Suprapubic skin (tissue), 4 donors: ENCODE data around the gene GCSAM. TPM values are rescaled to one million over a fixed set of nuclear protein-coding genes. Genes with fewer than 3 reads are reported as not detected.

Experiments used
- DNase-seq, 2 donors: peaks; one replicate each; pipeline ENCODE4 v3.0.0-alpha.2; 2019; ENCODE audit warnings: low spot score in 2 of 2
- H3K27ac ChIP-seq: fragments of 200-600 bp; sonication (generic); one replicate; pipeline ENCODE4 v1.5.1; 2019
- H3K27me3 ChIP-seq: fragments of 200-600 bp; sonication (generic); one replicate; pipeline ENCODE4 v1.5.1; 2019
- H3K36me3 ChIP-seq: fragments of 200-600 bp; sonication (generic); one replicate; pipeline ENCODE4 v1.5.1; 2019
- H3K4me1 ChIP-seq: fragments of 200-600 bp; sonication (generic); one replicate; pipeline ENCODE4 v1.5.1; 2019
- H3K4me3 ChIP-seq: fragments of 200-600 bp; sonication (generic); one replicate; pipeline ENCODE4 v1.5.1; 2019; ENCODE audit warnings: mild to moderate bottlenecking
- H3K9me3 ChIP-seq: fragments of 200-600 bp; sonication (generic); one replicate; pipeline ENCODE4 v1.5.1; 2019
- EP300 ChIP-seq: sonication (generic); formaldehyde crosslinking; IDR thresholded peaks from one replicate; pipeline ENCODE4 v1.6.1; 2017; ENCODE audit warnings: antibody characterized with exemption
- POLR2A ChIP-seq, 2 donors: fragments of 450-650 bp; IDR thresholded peaks; one replicate each; pipeline ENCODE4 v1.6.1; 2017; ENCODE audit warnings: antibody characterized with exemption in 2 of 2, mild to moderate bottlenecking in 2 of 2, moderate library complexity in 2 of 2
- POLR2AphosphoS5 ChIP-seq, 3 donors: sonication (generic); formaldehyde crosslinking; IDR thresholded peaks; one replicate each; pipeline ENCODE4 v1.6.1; 2017; ENCODE audit warnings: antibody characterized with exemption in 3 of 3
- whole genome bisulfite sequencing: methylation state at CpG from one replicate; pipeline ENCODE4 v1.1.5; 2018; 5-methylcytosine and 5-hydroxymethylcytosine counted together
- total RNA-seq, 4 donors: library from RNA; depleted of rRNA; stranded (reverse); fragments of >200 nt; gene quantifications; one replicate each; pipeline ENCODE4 v1.1.0, GENCODE V29; 2016
- TF ChIP-seq, protein P1 (sequence below), 2 donors: fragments of 200-600 bp in 1 of 2; fragments of 450-650 bp in 1 of 2; sonication (generic) in 1 of 2; IDR thresholded peaks; one replicate each; pipeline ENCODE4 v1.5.1; 2016 to 2019; ENCODE audit warnings: antibody characterized with exemption in 2 of 2, mild to moderate bottlenecking in 1 of 2, moderate library complexity in 1 of 2

GCSAM gene
- total RNA-seq, 4 donors from 2014 or later = 0.62 to 1.4 (median 1.3) TPM

GRCh38 chr3:112140584-112140983, 7.5 kb upstream of the GCSAM start:
- Histone ChIP-seq H3K27ac (no peak overlapping the region), H3K27me3 (no peaks in the 10 kb centered on the region), H3K36me3 (no peaks in the 10 kb centered on the region), H3K4me1 (no peaks in the 10 kb centered on the region), H3K4me3 (no peak overlapping the region), H3K9me3 (no peaks in the 10 kb centered on the region)
- DNase-seq = no peak
- no peak for TF ChIP-seq EP300
- no peak for TF ChIP-seq POLR2AphosphoS5 (IDR thresholded peaks at IDR 0.05)
- TF ChIP-seq, protein P1, sequence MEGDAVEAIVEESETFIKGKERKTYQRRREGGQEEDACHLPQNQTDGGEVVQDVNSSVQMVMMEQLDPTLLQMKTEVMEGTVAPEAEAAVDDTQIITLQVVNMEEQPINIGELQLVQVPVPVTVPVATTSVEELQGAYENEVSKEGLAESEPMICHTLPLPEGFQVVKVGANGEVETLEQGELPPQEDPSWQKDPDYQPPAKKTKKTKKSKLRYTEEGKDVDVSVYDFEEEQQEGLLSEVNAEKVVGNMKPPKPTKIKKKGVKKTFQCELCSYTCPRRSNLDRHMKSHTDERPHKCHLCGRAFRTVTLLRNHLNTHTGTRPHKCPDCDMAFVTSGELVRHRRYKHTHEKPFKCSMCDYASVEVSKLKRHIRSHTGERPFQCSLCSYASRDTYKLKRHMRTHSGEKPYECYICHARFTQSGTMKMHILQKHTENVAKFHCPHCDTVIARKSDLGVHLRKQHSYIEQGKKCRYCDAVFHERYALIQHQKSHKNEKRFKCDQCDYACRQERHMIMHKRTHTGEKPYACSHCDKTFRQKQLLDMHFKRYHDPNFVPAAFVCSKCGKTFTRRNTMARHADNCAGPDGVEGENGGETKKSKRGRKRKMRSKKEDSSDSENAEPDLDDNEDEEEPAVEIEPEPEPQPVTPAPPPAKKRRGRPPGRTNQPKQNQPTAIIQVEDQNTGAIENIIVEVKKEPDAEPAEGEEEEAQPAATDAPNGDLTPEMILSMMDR (IDR thresholded peaks at IDR 0.05) = no peak
- no peak for TF ChIP-seq POLR2A (IDR thresholded peaks at IDR 0.05)
- 90% methylated on average over 1 of the region's 1 CpG for WGBS

GRCh38 chr3:112138219-112138969, 5.3 kb upstream of the GCSAM start:
- H3K27me3 ChIP-seq = no peaks in the 10 kb centered on the region
- no peaks in the 10 kb centered on the region for H3K4me1 ChIP-seq
- no peaks in the 10 kb centered on the region for H3K9me3 ChIP-seq
- TF ChIP-seq EP300 (no peak), POLR2AphosphoS5 (IDR thresholded peaks at IDR 0.05) (no peak), POLR2A (IDR thresholded peaks at IDR 0.05) (no peak)
- TF ChIP-seq, protein P1 (IDR thresholded peaks at IDR 0.05) = no peak
- H3K36me3 ChIP-seq = no peaks in the 10 kb centered on the region
- H3K27ac ChIP-seq = no peak overlapping the region
- no peak overlapping the region for H3K4me3 ChIP-seq
- WGBS = 53% methylated on average over 1 of the region's 1 CpG
- DNase-seq = no peak

- Histone ChIP-seq H3K9me3 (no peaks in the 10 kb centered on the region), H3K27ac (no peak overlapping the region), H3K4me1 (peaks cover under 1% of the 10 kb centered on the region), H3K36me3 (no peaks in the 10 kb centered on the region), H3K4me3 (no peak overlapping the region), H3K27me3 (no peaks in the 10 kb centered on the region)
- WGBS = 59% methylated on average over 4 of the region's 4 CpGs
- TF ChIP-seq EP300 = no peak
- no peak for TF ChIP-seq POLR2A (IDR thresholded peaks at IDR 0.05)
- TF ChIP-seq POLR2AphosphoS5 (IDR thresholded peaks at IDR 0.05) = no peak
- TF ChIP-seq, protein P1 (IDR thresholded peaks at IDR 0.05) = no peak
- DNase-seq = no peak
Observed at GRCh38 chr3:112137781-112138180, 4.7 kb upstream of the GCSAM start.

GRCh38 chr3:112136959-112137693, 4.1 kb upstream of the GCSAM start:
- Histone ChIP-seq H3K27ac (no peak overlapping the region), H3K4me3 (no peak overlapping the region), H3K4me1 (peaks cover 6% of the 10 kb centered on the region), H3K36me3 (no peaks in the 10 kb centered on the region), H3K9me3 (no peaks in the 10 kb centered on the region), H3K27me3 (no peaks in the 10 kb centered on the region)
- no peak for DNase-seq
- WGBS = 41% methylated on average over 5 of the region's 5 CpGs
- no peak for TF ChIP-seq POLR2AphosphoS5 (IDR thresholded peaks at IDR 0.05)
- TF ChIP-seq, protein P1 (IDR thresholded peaks at IDR 0.05) = peak in 1 of 2 donors; percentile 23

GRCh38 chr3:112136046-112136445, 3.0 kb upstream of the GCSAM start:
- Histone ChIP-seq H3K9me3 (no peaks in the 10 kb centered on the region), H3K27ac (no peak overlapping the region), H3K27me3 (no peaks in the 10 kb centered on the region), H3K36me3 (no peaks in the 10 kb centered on the region), H3K4me3 (no peak overlapping the region), H3K4me1 (peaks cover 6% of the 10 kb centered on the region)
- TF ChIP-seq EP300 (no peak), POLR2A (IDR thresholded peaks at IDR 0.05) (no peak), POLR2AphosphoS5 (IDR thresholded peaks at IDR 0.05) (no peak)
- TF ChIP-seq, protein P1 (IDR thresholded peaks at IDR 0.05) = no peak
- no peak for DNase-seq
- WGBS = 69% methylated on average over 1 of the region's 1 CpG
